CD14-positive monocyte (primary cell): ENCODE measurements around the gene PGLYRP2. TPM values are rescaled to one million over a fixed set of nuclear protein-coding genes. Genes with fewer than 3 reads are reported as not detected.

Experiments used
- DNase-seq, 3 donors: peaks; one replicate each; pipeline ENCODE4 v3.0.0-alpha.2; 2011 to 2022
- H2AFZ ChIP-seq: 2 replicates; pipeline ENCODE4 v1.6.0; 2012; ENCODE audit warnings: mild to moderate bottlenecking, low read depth, low read length, inconsistent platforms; ENCODE audit not compliant: insufficient read depth, poor library complexity, severe bottlenecking
- H3K27ac ChIP-seq, 2 donors: 1 replicate in 1 of 2; 2 replicates in 1 of 2; pipeline ENCODE4 v1.5.1; 2012 to 2013; ENCODE audit warnings: low read length in 2 of 2, control low read depth in 1 of 2, inconsistent platforms in 1 of 2, low read depth in 1 of 2, mild to moderate bottlenecking in 1 of 2
- H3K27me3 ChIP-seq, 2 donors: one replicate each; pipeline versions ENCODE4 v1.6.0 to v1.6.1; 2011 to 2013; ENCODE audit warnings: low read length in 2 of 2; ENCODE audit not compliant: control insufficient read depth in 2 of 2, insufficient read depth in 2 of 2
- H3K36me3 ChIP-seq, 2 donors: replicated peaks in 1 of 2; 1 replicate in 1 of 2; 2 replicates in 1 of 2; pipeline versions ENCODE4 v1.5.1 to v1.6.1; 2012 to 2013; ENCODE audit warnings: low read length in 2 of 2, control low read depth in 1 of 2, inconsistent platforms in 1 of 2, mild to moderate bottlenecking in 1 of 2; ENCODE audit not compliant: insufficient read depth in 2 of 2, control insufficient read depth in 1 of 2
- H3K4me1 ChIP-seq, 2 donors: 1 replicate in 1 of 2; 2 replicates in 1 of 2; pipeline versions ENCODE4 v1.5.1 to v1.6.1; 2012 to 2013; ENCODE audit warnings: low read length in 2 of 2, control low read depth in 1 of 2, inconsistent platforms in 1 of 2, mild to moderate bottlenecking in 1 of 2, moderate library complexity in 1 of 2; ENCODE audit not compliant: insufficient read depth in 2 of 2, control insufficient read depth in 1 of 2
- H3K4me2 ChIP-seq: replicated peaks from 2 replicates; pipeline ENCODE3; 2012; ENCODE audit warnings: low read length, moderate library complexity, mild to moderate bottlenecking; ENCODE audit not compliant: poor library complexity, severe bottlenecking; ENCODE audit errors: extremely low read depth
- H3K4me3 ChIP-seq, 3 experiments: fragments of 200-600 bp in 1 of 3; sonication (generic) in 1 of 3; replicated peaks in 1 of 3; 1 replicate in 2 of 3; 2 replicates in 1 of 3; pipeline ENCODE4 v1.5.1; 2011 to 2013; ENCODE audit warnings: low read length in 3 of 3, mild to moderate bottlenecking in 3 of 3, control low read depth in 2 of 3, low read depth in 2 of 3, inconsistent platforms in 1 of 3, moderate library complexity in 1 of 3
- H3K79me2 ChIP-seq: 2 replicates; pipeline ENCODE4 v1.6.0; 2012; ENCODE audit warnings: mild to moderate bottlenecking, control low read depth, inconsistent platforms, low read length, moderate library complexity; ENCODE audit not compliant: insufficient read depth
- H3K9ac ChIP-seq: 2 replicates; pipeline ENCODE4 v1.6.0; 2017; ENCODE audit warnings: low read length, mild to moderate bottlenecking; ENCODE audit not compliant: insufficient read depth, poor library complexity, severe bottlenecking
- H3K9me3 ChIP-seq, 2 donors: replicated peaks in 1 of 2; 1 replicate in 1 of 2; 2 replicates in 1 of 2; pipeline versions ENCODE4 v1.5.1 to v1.6.1; 2012 to 2013; ENCODE audit warnings: low read length in 2 of 2, control low read depth in 1 of 2; ENCODE audit not compliant: control insufficient read depth in 1 of 2, insufficient read depth in 1 of 2
- H4K20me1 ChIP-seq: 2 replicates; pipeline ENCODE4 v1.6.0; 2012; ENCODE audit warnings: mild to moderate bottlenecking, low read length, control low read depth, moderate library complexity; ENCODE audit not compliant: insufficient read depth
- H3K27ac Mint-ChIP-seq, 7 donors: one replicate each; pipeline ENCODE4 v1.8.0; 2020; ENCODE audit warnings: mild to moderate bottlenecking in 7 of 7, mixed read lengths in 7 of 7, moderate library complexity in 6 of 7, inconsistent platforms in 2 of 7
- H3K27me3 Mint-ChIP-seq, 3 donors: one replicate each; pipeline ENCODE4 v1.8.0; 2021 to 2022; ENCODE audit warnings: low read depth in 3 of 3, mild to moderate bottlenecking in 3 of 3, mixed read lengths in 3 of 3, moderate library complexity in 3 of 3, inconsistent platforms in 1 of 3
- H3K36me3 Mint-ChIP-seq, 2 donors: one replicate each; pipeline ENCODE4 v1.8.0; 2020; ENCODE audit warnings: mixed read lengths in 2 of 2, inconsistent platforms in 1 of 2, mild to moderate bottlenecking in 1 of 2
- H3K4me1 Mint-ChIP-seq: one replicate; pipeline ENCODE4 v1.8.0; 2020; ENCODE audit warnings: mild to moderate bottlenecking, mixed read lengths
- H3K4me3 Mint-ChIP-seq, 2 donors: one replicate each; pipeline ENCODE4 v1.8.0; 2020; ENCODE audit warnings: mild to moderate bottlenecking in 2 of 2, mixed read lengths in 2 of 2, moderate library complexity in 1 of 2
- H3K9me3 Mint-ChIP-seq, 7 donors: one replicate each; pipeline ENCODE4 v1.8.0; 2020 to 2022; ENCODE audit warnings: mixed read lengths in 7 of 7, mild to moderate bottlenecking in 6 of 7, moderate library complexity in 6 of 7, inconsistent platforms in 2 of 7
- CTCF ChIP-seq: fragments of 200-600 bp; IDR thresholded peaks from one replicate; pipeline ENCODE4 v1.8.0; 2022; ENCODE audit warnings: antibody characterized with exemption, mild to moderate bottlenecking
- WGBS: methylation state at CpG from one replicate; pipeline ENCODE4 v1.1.5; 2013; ENCODE audit warnings: missing lambda C conversion rate; ENCODE audit not compliant: insufficient coverage; 5-methylcytosine and 5-hydroxymethylcytosine counted together
- intact Hi-C, 2 donors: fragments of 100-400 bp; cut with micrococcal nuclease; formaldehyde crosslinking; loops; one replicate each; pipeline versions ENCODE4 v1.15.0 to v1.15.1; 2023
- polyA plus RNA-seq, 3 donors: library from polyadenylated mRNA; depleted of rRNA in 1 of 3; unstranded in 2 of 3; stranded (reverse) in 1 of 3; fragments of 300-500 nt in 2 of 3; fragments of >200 nt in 1 of 3; fragmentation: Illumina TruSeq in 2 of 3; gene quantifications; 1 replicate in 2 of 3; 2 replicates in 1 of 3; pipeline ENCODE4 v1.2.3, GENCODE V29; 2012 to 2021

The PGLYRP2 gene
- polyA plus RNA-seq, 3 donors: 0.03 to 0.32 (median 0.15) TPM

DNA sequence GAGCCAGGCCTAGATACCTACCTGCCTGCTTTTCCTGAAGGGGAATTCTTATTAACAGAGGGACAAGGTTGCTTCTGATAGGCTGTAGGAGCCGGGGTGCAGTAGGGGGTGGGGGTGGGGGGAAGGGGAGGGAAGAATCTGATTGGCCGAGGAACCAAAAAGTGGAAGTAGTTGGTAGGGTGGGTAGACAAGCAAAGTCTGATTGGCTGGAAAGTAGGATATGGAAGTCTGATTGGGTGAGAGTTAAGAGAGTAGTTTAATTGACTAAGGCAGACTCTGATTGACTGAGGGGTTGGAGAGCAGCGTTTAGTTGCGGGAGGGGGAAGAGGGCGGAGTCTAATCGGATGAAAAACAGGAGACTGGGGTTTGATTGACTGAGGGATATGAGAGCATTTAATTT is 19.6 kb upstream of the PGLYRP2 start:
- H3K4me3 ChIP-seq: no peak overlapping the region
- H3K9me3 ChIP-seq: no peaks in the 10 kb centered on the region
- H2AFZ ChIP-seq: no peak overlapping the region
- H4K20me1 ChIP-seq: no peaks in the 10 kb centered on the region
- no peak overlapping the region for H3K27ac ChIP-seq
- no peaks in the 10 kb centered on the region for H3K4me1 Mint-ChIP-seq
- H3K9ac ChIP-seq: no peak overlapping the region
- H3K79me2 ChIP-seq: no peaks in the 10 kb centered on the region
- WGBS: 87% methylated on average over 5 of the region's 6 CpGs
- H3K9me3 Mint-ChIP-seq: peaks cover 2 to 6% (median 3%) of the 10 kb centered on the region in 7 donors
- H3K36me3 Mint-ChIP-seq: no peaks in the 10 kb centered on the region
- H3K27me3 Mint-ChIP-seq: peaks cover 9 to 14% (median 13%) of the 10 kb centered on the region in 3 donors
- intact Hi-C loops: no loop called here
- H3K4me2 ChIP-seq: no peak overlapping the region
- H3K27me3 ChIP-seq: no peaks in the 10 kb centered on the region
- no peaks in the 10 kb centered on the region for H3K36me3 ChIP-seq
- peak overlapping the region in 1 of 7 donors; percentile 44 for H3K27ac Mint-ChIP-seq
- H3K4me3 Mint-ChIP-seq: no peak overlapping the region
- no peak for TF ChIP-seq CTCF
- no peak for DNase-seq
- no peaks in the 10 kb centered on the region for H3K4me1 ChIP-seq

DNA sequence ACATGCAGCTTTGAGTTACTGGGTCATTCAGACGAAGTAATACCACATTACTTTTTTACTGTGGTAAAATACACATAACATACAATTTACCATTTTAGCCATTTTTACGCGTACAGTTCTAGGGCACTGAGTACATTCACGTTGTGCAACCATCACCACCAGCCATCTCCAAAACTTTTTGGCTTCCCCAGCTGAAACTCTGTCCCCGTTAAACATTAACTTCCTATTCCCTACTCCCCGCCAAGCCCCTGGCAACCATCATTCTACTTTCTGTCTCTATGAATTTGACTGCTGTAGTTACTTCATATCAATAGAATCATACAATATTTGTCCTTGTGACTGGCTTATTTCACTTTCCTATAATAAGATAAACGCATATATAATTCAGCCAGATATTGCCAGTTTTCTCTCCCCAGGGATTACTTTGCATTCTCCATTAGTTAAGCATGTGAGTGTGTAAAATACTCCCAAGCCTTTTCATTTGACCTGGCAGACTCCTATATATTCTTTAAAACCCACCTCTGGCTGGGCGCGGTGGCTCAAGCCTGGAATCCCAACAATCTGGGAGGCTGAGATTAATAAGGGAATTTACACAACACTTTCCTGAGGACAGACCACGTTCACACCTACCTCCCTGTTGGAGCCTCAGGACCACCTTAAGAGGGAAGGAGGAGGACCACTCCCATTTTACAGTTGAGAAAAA is 19.0 kb upstream of the PGLYRP2 start:
- H3K9me3 ChIP-seq: no peaks in the 10 kb centered on the region
- Mint-ChIP-seq H3K36me3 (no peaks in the 10 kb centered on the region), H3K4me3 (no peak overlapping the region), H3K27ac (no peak overlapping the region), H3K4me1 (no peaks in the 10 kb centered on the region), H3K27me3 (peaks cover 12 to 15% (median 14%) of the 10 kb centered on the region in 3 donors), H3K9me3 (peaks cover 2 to 6% (median 3%) of the 10 kb centered on the region in 7 donors)
- no peak overlapping the region for H3K4me2 ChIP-seq
- H3K4me3 ChIP-seq: no peak overlapping the region
- DNase-seq: no peak
- H2AFZ ChIP-seq: no peak overlapping the region
- no peaks in the 10 kb centered on the region for H3K4me1 ChIP-seq
- WGBS: 54% methylated on average over 6 of the region's 10 CpGs
- H3K27me3 ChIP-seq: no peaks in the 10 kb centered on the region
- H3K36me3 ChIP-seq: no peaks in the 10 kb centered on the region
- no peak overlapping the region for H3K27ac ChIP-seq
- no peaks in the 10 kb centered on the region for H4K20me1 ChIP-seq
- TF ChIP-seq CTCF: no peak
- no peak overlapping the region for H3K9ac ChIP-seq
- intact Hi-C loops: no loop called here
- no peaks in the 10 kb centered on the region for H3K79me2 ChIP-seq
